Gastroesophageal sphincter (tissue), 4 donors: Measurements from ENCODE around the gene ADH1C. TPM values are rescaled to one million over a fixed set of nuclear protein-coding genes. Genes with fewer than 3 reads are reported as not detected.
"Not testable (repeated sequence)": the region's sequence is repeated elsewhere in the genome, so short reads cannot be mapped to it uniquely, and the experiment has no call there.

Source experiments
- ATAC-seq: fragments of 150-250 bp; one replicate; pipeline ENCODE4 v1.9.1; 2016; ENCODE audit warnings: mild to moderate bottlenecking, moderate library complexity
- H3K27ac ChIP-seq, 4 donors: fragments of 200-600 bp; sonication (generic) in 3 of 4; 1 replicate in 3 of 4; 2 replicates in 1 of 4; pipeline ENCODE4 v1.5.1; 2016 to 2019
- H3K27me3 ChIP-seq: fragments of 200-600 bp; sonication (generic); one replicate; pipeline ENCODE4 v1.5.1; 2019
- H3K36me3 ChIP-seq, 2 donors: fragments of 200-600 bp; sonication (generic); one replicate each; pipeline ENCODE4 v1.5.1; 2019; ENCODE audit warnings: control low read depth in 1 of 2
- H3K4me1 ChIP-seq, 3 donors: fragments of 200-600 bp; sonication (generic); 1 replicate in 2 of 3; 2 replicates in 1 of 3; pipeline ENCODE4 v1.5.1; 2016 to 2019; ENCODE audit warnings: control low read depth in 2 of 3
- H3K4me3 ChIP-seq, 2 donors: fragments of 200-600 bp; sonication (generic); one replicate each; pipeline ENCODE4 v1.5.1; 2019; ENCODE audit warnings: mild to moderate bottlenecking in 1 of 2, moderate library complexity in 1 of 2
- H3K9me3 ChIP-seq, 3 donors: fragments of 200-600 bp; sonication (generic); one replicate each; pipeline ENCODE4 v1.5.1; 2017 to 2019; ENCODE audit warnings: control low read depth in 2 of 3
- CTCF ChIP-seq, 4 experiments: fragments of 200-600 bp in 2 of 4; fragments of 450-650 bp in 2 of 4; sonication (generic) in 1 of 4; IDR thresholded peaks; one replicate each; pipeline ENCODE4 v1.5.1; 2017 to 2019; ENCODE audit warnings: antibody characterized with exemption in 4 of 4, mild to moderate bottlenecking in 2 of 4, moderate library complexity in 2 of 4
- EP300 ChIP-seq: sonication (generic); formaldehyde crosslinking; IDR thresholded peaks from one replicate; pipeline ENCODE4 v1.6.1; 2017; ENCODE audit warnings: antibody characterized with exemption, mild to moderate bottlenecking
- POLR2A ChIP-seq, 2 donors: fragments of 450-650 bp; IDR thresholded peaks; one replicate each; pipeline ENCODE4 v1.6.1; 2017; ENCODE audit warnings: antibody characterized with exemption in 2 of 2, mild to moderate bottlenecking in 2 of 2, moderate library complexity in 1 of 2
- POLR2AphosphoS5 ChIP-seq: sonication (generic); formaldehyde crosslinking; IDR thresholded peaks from one replicate; pipeline ENCODE4 v1.6.1; 2017; ENCODE audit warnings: antibody characterized with exemption
- WGBS, 2 donors: methylation state at CpG; one replicate each; pipeline ENCODE4 v1.1.5; 2018; ENCODE audit warnings: low coverage in 1 of 2; 5-methylcytosine and 5-hydroxymethylcytosine counted together
- total RNA-seq, 4 donors: library from RNA; depleted of rRNA; stranded (reverse); fragments of >200 nt; gene quantifications; one replicate each; pipeline ENCODE4 v1.1.0, GENCODE V29; 2016

The ADH1C gene
- total RNA-seq, 4 donors from 2014 or later, result 2.6 to 11.3 (median 7.2) TPM

DNA sequence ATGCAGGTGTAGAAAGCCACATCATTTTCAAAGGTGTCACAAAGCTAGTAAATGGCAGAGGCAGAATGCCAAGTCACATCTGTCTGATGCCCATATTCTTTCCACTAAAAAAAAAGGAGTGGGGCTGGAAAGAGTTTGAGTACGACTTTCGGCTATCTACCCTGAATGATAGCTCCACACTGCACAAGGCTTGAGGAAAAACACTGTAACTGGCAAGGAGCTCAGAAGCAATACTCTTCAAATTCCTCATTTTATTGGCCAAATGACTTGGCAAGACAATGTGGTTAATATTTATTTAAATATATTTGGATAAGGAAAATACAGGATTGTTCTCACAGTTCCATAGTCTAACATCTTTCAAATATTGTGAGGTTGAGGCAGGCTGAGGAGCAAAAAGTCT is 5.4 kb upstream of the ADH1C start:
- Histone ChIP-seq H3K9me3 (no peaks in the 10 kb centered on the region), H3K4me1 (peaks cover 0 to 17% (median 0%) of the 10 kb centered on the region in 3 donors), H3K36me3 (no peaks in the 10 kb centered on the region), H3K27me3 (no peaks in the 10 kb centered on the region), H3K27ac (peak overlapping the region in 1 of 4 donors; percentile 32), H3K4me3 (no peak overlapping the region)
- ATAC-seq, result no peak
- TF ChIP-seq POLR2AphosphoS5, result no peak
- no peak for TF ChIP-seq POLR2A (IDR thresholded peaks at IDR 0.05)
- no peak for TF ChIP-seq CTCF (IDR thresholded peaks at IDR 0.05)
- TF ChIP-seq EP300, result no peak
- WGBS, 2 donors, result 50 to 60% methylated on average over 2 of the region's 2 CpGs

DNA sequence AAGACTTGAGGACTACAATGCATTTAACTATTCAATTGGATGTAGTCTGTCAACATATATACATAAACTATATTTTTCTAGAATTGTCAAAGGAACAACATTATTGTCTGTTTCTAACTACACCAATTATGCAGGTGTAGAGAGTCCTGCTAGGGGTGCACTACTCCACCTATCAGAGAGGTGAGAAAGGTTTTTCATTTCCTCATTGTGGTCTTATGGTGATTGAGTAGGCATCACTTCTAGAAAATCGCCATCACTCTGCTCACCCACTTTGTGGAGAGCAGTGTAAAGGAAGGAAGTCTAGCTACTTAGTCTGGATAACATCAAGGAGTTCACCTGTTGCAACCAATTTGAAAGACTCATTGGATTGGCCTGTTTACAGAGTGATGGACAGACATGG is 4.4 kb upstream of the ADH1C start:
- H3K27ac ChIP-seq, result no peak overlapping the region
- H3K4me1 ChIP-seq, result peaks cover 0 to 12% (median 0%) of the 10 kb centered on the region in 3 donors
- TF ChIP-seq POLR2AphosphoS5 (no peak), POLR2A (IDR thresholded peaks at IDR 0.05) (no peak), CTCF (IDR thresholded peaks at IDR 0.05) (no peak), EP300 (no peak)
- H3K36me3 ChIP-seq, result no peaks in the 10 kb centered on the region
- no peak overlapping the region for H3K4me3 ChIP-seq
- H3K27me3 ChIP-seq, result no peaks in the 10 kb centered on the region
- no peaks in the 10 kb centered on the region for H3K9me3 ChIP-seq
- no peak for ATAC-seq
- WGBS, 2 donors, result 60 to 70% methylated on average over 1 of the region's 1 CpG

DNA sequence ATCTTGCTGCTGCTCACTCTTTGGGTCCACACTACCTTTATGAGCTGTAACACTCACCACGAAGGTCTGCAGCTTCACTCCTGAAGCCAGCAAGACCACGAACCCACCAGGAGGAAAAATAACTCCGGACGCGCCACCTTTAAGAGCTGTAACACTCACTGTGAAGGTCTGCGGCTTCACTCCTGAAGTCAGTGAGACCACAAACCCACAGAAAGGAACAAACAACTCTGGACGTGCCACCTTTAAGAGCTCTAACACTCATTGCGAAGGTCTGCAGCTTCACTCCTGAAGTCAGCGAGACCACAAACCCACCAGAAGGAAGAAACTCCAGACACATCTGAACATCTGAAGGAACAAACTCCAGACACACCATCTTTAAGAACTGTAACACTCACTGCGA is 3.6 kb upstream of the ADH1C start:
- H3K27ac ChIP-seq, H3K36me3 ChIP-seq, H3K4me3 ChIP-seq, ATAC-seq, H3K9me3 ChIP-seq, H3K27me3 ChIP-seq: not testable (repeated sequence)
- peaks cover 0 to 11% (median 0%) of the 10 kb centered on the region in 3 donors for H3K4me1 ChIP-seq
- 91 to 100% methylated on average over 1 to 3 of the region's 10 CpGs for WGBS, 2 donors

DNA sequence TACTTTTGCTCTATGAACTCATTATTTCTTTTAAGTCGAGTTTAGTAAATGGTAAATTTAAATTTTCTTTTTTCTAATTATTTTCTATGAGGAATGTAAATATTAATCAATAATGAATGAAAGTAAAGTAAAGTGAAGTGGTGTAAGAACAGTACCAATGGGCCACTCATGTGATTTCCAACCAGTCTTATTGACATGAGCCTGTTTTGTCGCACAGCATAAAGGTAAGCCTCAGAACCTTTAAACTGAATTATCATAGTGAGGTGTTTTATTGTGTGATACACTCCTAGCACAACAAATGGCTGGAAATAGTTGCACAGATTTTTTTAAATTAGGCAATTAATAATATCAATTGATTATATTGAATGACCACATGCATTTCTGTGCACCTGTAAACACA is 1.1 kb downstream of the ADH1C start:
- H3K4me3 ChIP-seq, result no peak overlapping the region
- TF ChIP-seq CTCF (IDR thresholded peaks at IDR 0.05) (no peak), POLR2AphosphoS5 (no peak), EP300 (no peak), POLR2A (IDR thresholded peaks at IDR 0.05) (no peak)
- no peaks in the 10 kb centered on the region for H3K36me3 ChIP-seq
- H3K27ac ChIP-seq, result no peak overlapping the region
- no peak for ATAC-seq
- H3K27me3 ChIP-seq, result no peaks in the 10 kb centered on the region
- H3K9me3 ChIP-seq, result no peaks in the 10 kb centered on the region
- H3K4me1 ChIP-seq, result peaks cover 0 to 11% (median 0%) of the 10 kb centered on the region in 3 donors
- 78 to 88% methylated on average over 2 of the region's 2 CpGs for WGBS, 2 donors

GRCh38 chr4:99349338-99349737 is 3.2 kb downstream of the ADH1C start:
- no peak for TF ChIP-seq POLR2AphosphoS5
- no peak for TF ChIP-seq EP300
- TF ChIP-seq POLR2A (IDR thresholded peaks at IDR 0.05), result no peak
- TF ChIP-seq CTCF (IDR thresholded peaks at IDR 0.05), result no peak
- H3K36me3 ChIP-seq, result no peaks in the 10 kb centered on the region
- peaks cover 0 to 11% (median 0%) of the 10 kb centered on the region in 3 donors for H3K4me1 ChIP-seq
- no peaks in the 10 kb centered on the region for H3K27me3 ChIP-seq
- H3K27ac ChIP-seq, result no peak overlapping the region
- ATAC-seq, result no peak
- no peaks in the 10 kb centered on the region for H3K9me3 ChIP-seq
- H3K4me3 ChIP-seq, result no peak overlapping the region

GRCh38 chr4:99342624-99343023 is 9.9 kb downstream of the ADH1C start:
- not testable (repeated sequence) for H3K4me3 ChIP-seq, ATAC-seq, H3K27me3 ChIP-seq, H3K9me3 ChIP-seq, H3K4me1 ChIP-seq, H3K27ac ChIP-seq, H3K36me3 ChIP-seq
- WGBS, 2 donors, result 72 to 89% methylated on average over 6 to 7 of the region's 7 CpGs
